ENCODE measurements around the gene C11orf65.

Gene C11orf65

GRCh38 chr11:108368134-108368533, 99.2 kb downstream of the C11orf65 start:
- no peak for DNase-seq

- no peak for DNase-seq
These were observed 103.2 kb downstream of the C11orf65 start for GRCh38 chr11:108364159-108364558.

- DNase-seq: no peak
These were observed 115.9 kb downstream of the C11orf65 start for GRCh38 chr11:108351468-108351867.

GRCh38 chr11:108346451-108346850, 120.9 kb downstream of the C11orf65 start:
- DNase-seq: no peak

GRCh38 chr11:108345767-108346166, 121.6 kb downstream of the C11orf65 start:
- DNase-seq: no peak

- DNase-seq: no peak
These were observed 123.6 kb downstream of the C11orf65 start for GRCh38 chr11:108343714-108344113.

GRCh38 chr11:108341654-108342053, 125.7 kb downstream of the C11orf65 start:
- DNase-seq: no peak

GRCh38 chr11:108340973-108341372, 126.4 kb downstream of the C11orf65 start:
- peak; percentile 89 for DNase-seq

- no peak for DNase-seq
These were observed 128.6 kb downstream of the C11orf65 start for GRCh38 chr11:108338750-108339149.

GRCh38 chr11:108333403-108333899, 133.9 kb downstream of the C11orf65 start:
- DNase-seq: no peak

Measured in NCI-H226 (cell line).